Mammary epithelial cell (primary cell): Measurements from ENCODE around the gene CABLES1.

Experiments used
- CTCF ChIP-seq, 2 donors: IDR thresholded peaks in 1 of 2; conservative IDR thresholded peaks in 1 of 2; 2 replicates each; pipeline ENCODE4 v1.5.1; 2011 to 2012; ENCODE audit warnings: inconsistent platforms in 2 of 2, low read length in 2 of 2, mild to moderate bottlenecking in 2 of 2, control low read depth in 1 of 2, low read depth in 1 of 2; ENCODE audit not compliant: insufficient read depth in 1 of 2; ENCODE audit errors: extremely low read depth in 1 of 2
- EZH2 ChIP-seq: IDR thresholded peaks from 2 replicates; pipeline ENCODE4 v1.6.1; 2012; ENCODE audit warnings: low read length, inconsistent platforms, borderline replicate concordance

GRCh38 chr18:23105030-23105429 is 30.3 kb upstream of the CABLES1 start:
- TF ChIP-seq CTCF (conservative IDR thresholded peaks at IDR 0.05 in 1 of 2, IDR thresholded peaks at IDR 0.05 in 1 of 2; ENCODE audit: extremely low read depth in 1 of 2, insufficient read depth in 1 of 2, low read depth in 1 of 2, low read length in 2 of 2) (no peak), EZH2 (no peak)
